B cell (primary cell): ENCODE results near the gene TKTL1. TPM values are rescaled to one million over a fixed set of nuclear protein-coding genes. Genes with fewer than 3 reads are reported as not detected.

Experiments
- ATAC-seq: fragments of 200-7000 bp; cut with Tn5 transposase; one replicate; pipeline ENCODE4 v1.10.0; 2021; ENCODE audit warnings: low read depth, mild to moderate bottlenecking, moderate number of reproducible peaks, moderate library complexity
- CTCF ChIA-PET: fragments of 350-600 bp; sonication (Branson Sonifier 250); formaldehyde crosslinking; loops from one replicate; lab custom pipeline; 2021; ENCODE audit warnings: antibody characterized with exemption, inconsistent platforms; lab: Charles Lee
- POLR2A ChIA-PET: fragments of 350-600 bp; sonication (Branson Sonifier 250); formaldehyde crosslinking; loops from one replicate; lab custom pipeline; 2021; ENCODE audit warnings: antibody characterized with exemption; lab: Charles Lee
- DNase-seq: peaks from one replicate; pipeline ENCODE4 v3.0.0; 2013
- H2AFZ ChIP-seq: 2 replicates; pipeline ENCODE4 v1.6.1; 2012; ENCODE audit warnings: mild to moderate bottlenecking, low read depth, low read length; ENCODE audit not compliant: insufficient read depth, poor library complexity, severe bottlenecking
- H3K27ac ChIP-seq, 2 donors: 1 replicate in 1 of 2; 2 replicates in 1 of 2; pipeline ENCODE4 v1.5.1; 2012 to 2013; ENCODE audit warnings: low read length in 2 of 2, mild to moderate bottlenecking in 2 of 2, moderate library complexity in 1 of 2
- H3K27me3 ChIP-seq, 4 experiments: fragments of 200-600 bp in 1 of 4; sonication (generic) in 1 of 4; replicated peaks in 1 of 4; 1 replicate in 2 of 4; 2 replicates in 2 of 4; pipeline versions ENCODE4 v1.6.1 to v1.7.0; 2013 to 2016; ENCODE audit warnings: low read length in 3 of 4, mild to moderate bottlenecking in 2 of 4, mixed read lengths in 1 of 4, moderate library complexity in 1 of 4; ENCODE audit not compliant: insufficient read depth in 4 of 4, control insufficient read depth in 3 of 4; ENCODE audit errors: control extremely low read depth in 1 of 4
- H3K36me3 ChIP-seq, 2 experiments: replicated peaks in 1 of 2; 1 replicate in 1 of 2; 2 replicates in 1 of 2; pipeline versions ENCODE4 v1.6.1 to v1.7.1; 2013; ENCODE audit warnings: low read length in 1 of 2; ENCODE audit not compliant: insufficient read depth in 2 of 2, control insufficient read depth in 1 of 2; ENCODE audit errors: control extremely low read depth in 1 of 2, extremely low read depth in 1 of 2
- H3K4me1 ChIP-seq, 2 donors: fragments of 200-600 bp in 1 of 2; sonication (generic) in 1 of 2; 1 replicate in 1 of 2; 2 replicates in 1 of 2; pipeline versions ENCODE4 v1.5.1 to v1.6.1; 2013 to 2017; ENCODE audit warnings: low read length in 2 of 2; ENCODE audit not compliant: control insufficient read depth in 2 of 2, insufficient read depth in 2 of 2
- H3K4me2 ChIP-seq: replicated peaks from 2 replicates; pipeline ENCODE3; 2012; ENCODE audit warnings: mild to moderate bottlenecking, low read depth, low read length; ENCODE audit not compliant: poor library complexity, severe bottlenecking
- H3K4me3 ChIP-seq, 5 experiments: fragments of 200-600 bp in 1 of 5; sonication (generic) in 1 of 5; 1 replicate in 3 of 5; 2 replicates in 2 of 5; pipeline versions ENCODE4 v1.5.1 to v1.7.0; 2011 to 2016; ENCODE audit warnings: low read length in 4 of 5, mild to moderate bottlenecking in 4 of 5, low read depth in 2 of 5, control low read depth in 1 of 5, moderate library complexity in 1 of 5; ENCODE audit not compliant: insufficient read depth in 1 of 5; ENCODE audit errors: control extremely low read depth in 1 of 5, extremely low read depth in 1 of 5
- H3K79me2 ChIP-seq: fragments of 200-600 bp; sonication (generic); one replicate; pipeline ENCODE4 v1.6.0; 2016; ENCODE audit warnings: low read length; ENCODE audit not compliant: control insufficient read depth, insufficient read depth
- H3K9ac ChIP-seq: fragments of 200-600 bp; sonication (generic); 2 replicates; pipeline ENCODE4 v1.6.1; 2017; ENCODE audit warnings: mild to moderate bottlenecking, low read length, moderate library complexity
- H3K9me3 ChIP-seq, 3 donors: one replicate each; pipeline versions ENCODE4 v1.6.1 to v1.7.1; 2013; ENCODE audit warnings: low read length in 2 of 3; ENCODE audit not compliant: control insufficient read depth in 2 of 3, insufficient read depth in 1 of 3; ENCODE audit errors: control extremely low read depth in 1 of 3
- H4K20me1 ChIP-seq: 2 replicates; pipeline ENCODE4 v1.6.0; 2012; ENCODE audit warnings: mild to moderate bottlenecking, low read length; ENCODE audit not compliant: insufficient read depth, control insufficient read depth, poor library complexity, severe bottlenecking
- H3K27ac Mint-ChIP-seq: one replicate; pipeline ENCODE4 v1.8.0; 2021; ENCODE audit warnings: mixed read lengths
- H3K27me3 Mint-ChIP-seq: one replicate; pipeline ENCODE4 v1.8.0; 2021; ENCODE audit warnings: mixed read lengths
- H3K4me1 Mint-ChIP-seq: one replicate; pipeline ENCODE4 v1.8.0; 2021; ENCODE audit warnings: mixed read lengths
- H3K4me3 Mint-ChIP-seq: one replicate; pipeline ENCODE4 v1.8.0; 2021; ENCODE audit warnings: mixed read lengths
- H3K9me3 Mint-ChIP-seq: one replicate; pipeline ENCODE4 v1.8.0; 2022; ENCODE audit warnings: mixed read lengths; ENCODE audit not compliant: insufficient read depth
- CTCF ChIP-seq: fragments of 200-600 bp; IDR thresholded peaks from one replicate; pipeline ENCODE4 v1.8.0; 2022; ENCODE audit warnings: antibody characterized with exemption, mild to moderate bottlenecking
- EZH2 ChIP-seq: IDR thresholded peaks from 2 replicates; pipeline ENCODE4 v1.6.1; 2012; ENCODE audit warnings: borderline replicate concordance, low read depth, mild to moderate bottlenecking, moderate library complexity, low read length; ENCODE audit not compliant: insufficient read depth, poor library complexity, severe bottlenecking
- WGBS: methylation state at CpG from one replicate; pipeline ENCODE4 v1.1.5; 2013; ENCODE audit warnings: missing lambda C conversion rate; ENCODE audit not compliant: insufficient coverage; 5-methylcytosine and 5-hydroxymethylcytosine counted together
- intact Hi-C: fragments of 100-400 bp; cut with micrococcal nuclease; formaldehyde crosslinking; loops from one replicate; pipeline ENCODE4 v1.10.0; 2022
- polyA plus RNA-seq: library from polyadenylated mRNA; depleted of rRNA; stranded (reverse); fragments of >200 nt; gene quantifications from 2 replicates; pipeline ENCODE4 v1.2.3, GENCODE V29; 2012
- total RNA-seq, 2 donors: library from RNA; stranded (reverse); fragments of 120-200 nt in 1 of 2; gene quantifications; 1 replicate in 1 of 2; 2 replicates in 1 of 2; pipeline versions ENCODE4 v1.2.3 to v1.2.4, GENCODE V29; 2013 to 2022

The TKTL1 gene
- total and polyA plus RNA-seq, 2 donors (not counting 1 experiment from before 2014, with no cell fraction given): 0.18 to 0.96 TPM

- Histone ChIP-seq H3K4me1 (peaks cover 32 to 36% of the 10 kb centered on the region in 2 donors), H3K4me2 (no peak overlapping the region), H3K27ac (no peak overlapping the region), H3K9ac (no peak overlapping the region), H3K36me3 (no peaks in the 10 kb centered on the region), H2AFZ (no peak overlapping the region), H3K79me2 (no peaks in the 10 kb centered on the region), H3K27me3 (no peaks in the 10 kb centered on the region), H3K4me3 (no peak overlapping the region), H3K9me3 (no peaks in the 10 kb centered on the region), H4K20me1 (no peaks in the 10 kb centered on the region)
- Mint-ChIP-seq H3K4me3 (no peak overlapping the region), H3K9me3 (no peaks in the 10 kb centered on the region), H3K27ac (no peak overlapping the region), H3K27me3 (no peaks in the 10 kb centered on the region), H3K4me1 (peaks cover 41% of the 10 kb centered on the region)
- 90% methylated on average over 2 of the region's 10 CpGs for WGBS
- no peak for DNase-seq
- intact Hi-C loops: no loop called here
- ATAC-seq: no peak
- CTCF ChIA-PET: interaction anchor here (0.7 to 1.2 kb wide), 3 partner anchors 31 to 190 kb away, joined by 3 read pairs; no protein-coding TSS in a partner anchor
- POLR2A ChIA-PET: no interaction called here
- TF ChIP-seq CTCF: no peak
- no peak for TF ChIP-seq EZH2
Observed at GRCh38 chrX:154329294-154329693, 33.7 kb downstream of the TKTL1 start.

- ChIA-PET CTCF (no interaction called here), POLR2A (no interaction called here)
- H3K36me3 ChIP-seq: no peaks in the 10 kb centered on the region
- no peaks in the 10 kb centered on the region for H3K27me3 ChIP-seq
- H3K9me3 ChIP-seq: no peaks in the 10 kb centered on the region
- H4K20me1 ChIP-seq: no peaks in the 10 kb centered on the region
- peaks cover 30 to 33% of the 10 kb centered on the region in 2 donors for H3K4me1 ChIP-seq
- no peak overlapping the region for H3K9ac ChIP-seq
- H3K79me2 ChIP-seq: no peaks in the 10 kb centered on the region
- no peak overlapping the region for H3K4me2 ChIP-seq
- intact Hi-C loops: no loop called here
- no peak for DNase-seq
- TF ChIP-seq CTCF: no peak
- TF ChIP-seq EZH2: no peak
- WGBS: 94% methylated on average over 22 of the region's 29 CpGs
- peaks cover 34% of the 10 kb centered on the region for H3K4me1 Mint-ChIP-seq
- no peak overlapping the region for H2AFZ ChIP-seq
- no peak overlapping the region for H3K4me3 Mint-ChIP-seq
- no peaks in the 10 kb centered on the region for H3K27me3 Mint-ChIP-seq
- H3K9me3 Mint-ChIP-seq: no peaks in the 10 kb centered on the region
- H3K27ac ChIP-seq: no peak overlapping the region
- no peak overlapping the region for H3K4me3 ChIP-seq
- ATAC-seq: no peak
- no peak overlapping the region for H3K27ac Mint-ChIP-seq
Observed at GRCh38 chrX:154332561-154332960, 37.0 kb downstream of the TKTL1 start.
